ENCODE results near the gene PRKCE. TPM values are rescaled to one million over a fixed set of nuclear protein-coding genes. Genes with fewer than 3 reads are reported as not detected.
"Not testable (repeated sequence)": the region's sequence is repeated elsewhere in the genome, so short reads cannot be mapped to it uniquely, and the experiment has no call there.

PRKCE gene
- total RNA-seq, 2 experiments from 2014 or later, result 15.4 to 16.2 TPM

DNA sequence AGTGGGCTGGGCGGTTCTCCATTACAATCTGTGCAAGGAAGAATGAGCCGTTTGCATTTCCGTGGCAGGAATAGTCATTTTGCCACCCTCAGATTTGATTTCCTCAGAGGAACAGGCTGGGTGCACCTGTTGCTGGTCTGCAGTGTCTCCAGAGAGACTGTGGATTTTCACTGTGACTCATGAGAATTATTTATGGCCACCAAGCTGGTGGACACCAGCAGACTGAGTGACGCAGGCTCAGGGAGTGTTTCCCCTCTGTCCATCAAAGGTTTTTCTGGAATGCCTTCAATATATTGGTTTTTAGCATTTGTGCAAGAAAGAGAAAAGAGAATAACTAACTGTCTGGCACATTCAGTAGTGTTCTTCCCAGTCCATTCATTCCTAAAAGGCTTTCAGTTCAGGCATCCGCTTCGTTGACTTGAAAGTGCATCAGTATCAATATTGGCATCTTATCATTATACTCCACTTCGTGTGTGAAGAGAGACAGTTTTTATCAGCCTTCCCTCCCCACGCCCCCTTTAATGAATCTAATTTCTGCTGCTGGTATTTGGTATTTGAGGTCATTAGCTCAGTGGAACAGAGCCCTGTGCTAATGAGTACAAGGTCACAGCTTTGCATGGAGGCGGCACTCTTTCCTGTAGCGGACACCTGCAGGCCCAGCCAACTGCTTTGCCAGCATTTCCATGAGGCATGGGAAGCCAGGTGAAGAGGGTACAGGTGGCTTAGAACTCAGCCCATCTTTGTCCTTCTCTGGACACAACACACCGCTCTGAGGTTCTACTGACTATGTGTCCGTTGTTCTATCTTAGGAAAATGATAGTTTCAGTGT lies 39.9 kb downstream of the PRKCE start:
- Mint-ChIP-seq H3K27me3 (ENCODE audit: low read depth) (no peaks in the 10 kb centered on the region), H3K4me3 (no peak overlapping the region), H3K27ac (no peak overlapping the region), H3K4me1 (ENCODE audit: low read depth) (no peaks in the 10 kb centered on the region), H3K9me3 (ENCODE audit: insufficient read depth) (no peaks in the 10 kb centered on the region), H3K36me3 (ENCODE audit: low read depth) (no peaks in the 10 kb centered on the region)
- CTCF ChIA-PET, result no interaction called here
- no peak for ATAC-seq
- POLR2A ChIA-PET, result no interaction called here
- DNase-seq, result no peak

GRCh38 chr2:45692566-45692965 lies 41.1 kb downstream of the PRKCE start:
- no peaks in the 10 kb centered on the region for H3K27me3 Mint-ChIP-seq (ENCODE audit: low read depth)
- H3K4me1 Mint-ChIP-seq (ENCODE audit: low read depth), result no peaks in the 10 kb centered on the region
- ATAC-seq (no peak), DNase-seq (no peak)
- ChIA-PET POLR2A (no interaction called here), CTCF (no interaction called here)
- H3K27ac Mint-ChIP-seq, result no peak overlapping the region
- no peaks in the 10 kb centered on the region for H3K36me3 Mint-ChIP-seq (ENCODE audit: low read depth)
- H3K9me3 Mint-ChIP-seq (ENCODE audit: insufficient read depth), result no peaks in the 10 kb centered on the region
- H3K4me3 Mint-ChIP-seq, result no peak overlapping the region

DNA sequence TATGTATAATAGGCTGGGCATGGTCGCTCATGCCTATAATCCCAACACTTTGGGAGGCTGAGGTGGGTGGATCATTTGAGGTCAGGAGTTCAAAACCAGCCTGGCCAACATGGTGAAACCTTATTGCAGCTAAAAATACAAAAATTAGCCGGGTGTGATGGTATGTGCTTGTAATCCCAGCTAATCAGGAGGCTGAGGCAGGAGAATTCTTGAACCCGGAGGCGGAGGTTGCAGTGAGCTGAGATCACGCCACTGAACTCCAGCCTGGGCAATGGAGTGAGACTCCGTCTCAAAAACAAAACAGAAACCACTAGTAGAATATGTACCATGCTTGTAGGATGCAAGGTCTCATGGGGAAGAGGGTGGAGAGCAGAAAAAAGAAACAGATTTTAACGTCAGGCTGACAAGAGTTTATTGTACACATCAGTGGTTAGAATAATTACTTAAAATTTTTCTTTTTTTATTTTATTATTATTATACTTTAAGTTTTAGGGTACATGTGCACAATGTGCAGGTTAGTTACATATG lies 44.1 kb downstream of the PRKCE start:
- H3K9me3 Mint-ChIP-seq (ENCODE audit: insufficient read depth); H3K27ac Mint-ChIP-seq; ATAC-seq; DNase-seq; H3K36me3 Mint-ChIP-seq (ENCODE audit: low read depth); H3K4me3 Mint-ChIP-seq; CTCF ChIA-PET; H3K4me1 Mint-ChIP-seq (ENCODE audit: low read depth); POLR2A ChIA-PET; H3K27me3 Mint-ChIP-seq (ENCODE audit: low read depth): not testable (repeated sequence)

- no peak for DNase-seq
- no peak overlapping the region for H3K4me3 Mint-ChIP-seq
- no peak overlapping the region for H3K27ac Mint-ChIP-seq
- POLR2A ChIA-PET, result no interaction called here
- H3K36me3 Mint-ChIP-seq (ENCODE audit: low read depth), result no peaks in the 10 kb centered on the region
- H3K27me3 Mint-ChIP-seq (ENCODE audit: low read depth), result no peaks in the 10 kb centered on the region
- H3K9me3 Mint-ChIP-seq (ENCODE audit: insufficient read depth), result no peaks in the 10 kb centered on the region
- no peak for ATAC-seq
- peaks cover 1% of the 10 kb centered on the region for H3K4me1 Mint-ChIP-seq (ENCODE audit: low read depth)
- CTCF ChIA-PET, result no interaction called here
These were observed 45.2 kb downstream of the PRKCE start for GRCh38 chr2:45696708-45697107.

DNA sequence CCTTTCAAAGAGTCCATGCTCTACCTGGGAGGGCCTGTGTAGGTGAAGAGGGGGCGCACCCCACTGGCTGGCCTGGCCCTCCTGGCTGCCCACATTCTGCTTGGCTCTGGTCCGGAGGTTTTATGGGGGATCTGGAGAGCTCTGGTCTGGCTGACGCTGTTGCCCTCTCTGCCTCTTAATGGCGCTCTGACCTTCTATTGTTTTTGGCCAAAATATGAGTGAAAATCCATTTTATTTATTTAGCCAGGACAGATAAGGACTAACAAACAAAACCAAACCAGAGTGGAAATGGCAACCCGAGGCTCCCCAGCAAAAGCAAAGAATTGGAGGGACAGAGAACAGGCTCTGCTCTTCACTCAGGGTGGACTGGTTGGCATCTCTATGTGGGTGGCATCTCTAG lies 45.7 kb downstream of the PRKCE start:
- Mint-ChIP-seq H3K4me3 (no peak overlapping the region), H3K27me3 (ENCODE audit: low read depth) (no peaks in the 10 kb centered on the region), H3K4me1 (ENCODE audit: low read depth) (peaks cover 1% of the 10 kb centered on the region), H3K36me3 (ENCODE audit: low read depth) (no peaks in the 10 kb centered on the region), H3K27ac (no peak overlapping the region), H3K9me3 (ENCODE audit: insufficient read depth) (no peaks in the 10 kb centered on the region)
- ChIA-PET CTCF (interaction anchor here (0.6 to 0.7 kb wide), 2 partner anchors 715 to 1164 kb away, joined by 3 read pairs; no protein-coding TSS in a partner anchor), POLR2A (no interaction called here)
- DNase-seq (no peak), ATAC-seq (no peak)

DNA sequence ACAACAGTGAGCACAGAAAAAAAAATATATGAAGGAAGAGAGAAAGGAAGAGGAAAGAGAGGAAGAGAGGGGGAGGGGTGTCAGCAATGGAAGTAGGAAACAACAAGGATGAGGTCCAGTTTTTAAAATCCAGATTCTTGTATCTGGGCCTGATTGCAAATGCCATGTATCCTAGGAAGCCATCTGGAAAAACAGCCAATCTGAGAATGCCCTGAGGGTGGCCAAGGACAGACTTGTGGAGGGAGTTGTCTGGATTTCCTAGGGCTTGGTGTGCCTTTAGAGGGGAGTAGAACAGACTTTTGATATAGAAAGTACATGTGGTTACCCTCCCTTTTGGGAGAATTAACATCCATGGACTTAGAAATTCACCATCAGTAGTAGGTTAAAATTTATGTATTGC lies 47.1 kb downstream of the PRKCE start:
- no peaks in the 10 kb centered on the region for H3K36me3 Mint-ChIP-seq (ENCODE audit: low read depth)
- DNase-seq (no peak), ATAC-seq (no peak)
- POLR2A ChIA-PET, result no interaction called here
- H3K9me3 Mint-ChIP-seq (ENCODE audit: insufficient read depth), result no peaks in the 10 kb centered on the region
- CTCF ChIA-PET, result no interaction called here
- no peaks in the 10 kb centered on the region for H3K27me3 Mint-ChIP-seq (ENCODE audit: low read depth)
- peaks cover 1% of the 10 kb centered on the region for H3K4me1 Mint-ChIP-seq (ENCODE audit: low read depth)
- no peak overlapping the region for H3K4me3 Mint-ChIP-seq
- H3K27ac Mint-ChIP-seq, result no peak overlapping the region

GRCh38 chr2:45699032-45699658 lies 47.7 kb downstream of the PRKCE start:
- H3K27me3 Mint-ChIP-seq (ENCODE audit: low read depth), result no peaks in the 10 kb centered on the region
- no peak for DNase-seq
- H3K36me3 Mint-ChIP-seq (ENCODE audit: low read depth), result no peaks in the 10 kb centered on the region
- no peak overlapping the region for H3K27ac Mint-ChIP-seq
- H3K4me3 Mint-ChIP-seq, result no peak overlapping the region
- ATAC-seq, result no peak
- POLR2A ChIA-PET, result no interaction called here
- CTCF ChIA-PET, result no interaction called here
- no peaks in the 10 kb centered on the region for H3K9me3 Mint-ChIP-seq (ENCODE audit: insufficient read depth)
- peaks cover 1% of the 10 kb centered on the region for H3K4me1 Mint-ChIP-seq (ENCODE audit: low read depth)

DNA sequence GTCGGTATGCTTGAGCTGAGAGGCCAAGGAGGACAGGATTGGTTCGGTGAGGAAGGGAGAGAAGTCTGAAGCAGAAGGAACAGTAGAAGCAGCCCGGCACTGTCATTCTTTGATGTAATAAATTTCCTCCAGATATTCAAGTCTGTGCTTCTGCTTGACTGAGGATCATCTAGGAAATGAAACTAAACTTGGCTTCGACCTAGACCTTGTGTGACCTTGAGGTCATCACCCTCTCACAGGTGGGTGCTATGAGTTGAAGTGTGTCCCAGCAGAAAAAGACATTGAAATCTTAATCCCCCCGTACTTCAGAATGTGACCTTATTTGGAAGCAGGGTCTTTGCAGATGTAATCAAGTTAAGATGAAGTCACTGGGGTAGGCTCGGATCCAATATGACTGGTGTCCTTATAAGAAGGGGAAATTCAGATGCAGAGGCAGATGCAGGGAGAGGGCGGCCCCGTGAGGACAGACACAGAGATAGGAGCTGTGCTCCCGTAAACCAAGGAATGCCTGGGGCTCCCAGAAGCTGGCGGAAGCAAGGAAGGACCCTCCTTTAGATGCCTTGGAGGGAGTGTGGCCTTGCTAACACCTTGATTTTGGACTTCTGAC lies 49.0 kb downstream of the PRKCE start:
- no peak for DNase-seq
- no peak overlapping the region for H3K27ac Mint-ChIP-seq
- no peak for ATAC-seq
- no peaks in the 10 kb centered on the region for H3K36me3 Mint-ChIP-seq (ENCODE audit: low read depth)
- H3K27me3 Mint-ChIP-seq (ENCODE audit: low read depth), result no peaks in the 10 kb centered on the region
- ChIA-PET POLR2A (no interaction called here), CTCF (no interaction called here)
- no peak overlapping the region for H3K4me3 Mint-ChIP-seq
- no peaks in the 10 kb centered on the region for H3K9me3 Mint-ChIP-seq (ENCODE audit: insufficient read depth)
- H3K4me1 Mint-ChIP-seq (ENCODE audit: low read depth), result peaks cover 1% of the 10 kb centered on the region

- no peak overlapping the region for H3K4me3 Mint-ChIP-seq
- no peaks in the 10 kb centered on the region for H3K4me1 Mint-ChIP-seq (ENCODE audit: low read depth)
- POLR2A ChIA-PET, result no interaction called here
- CTCF ChIA-PET, result interaction anchor here (1.5 kb wide), 1 partner anchor 20 kb away, joined by 3 read pairs; no protein-coding TSS in a partner anchor
- H3K36me3 Mint-ChIP-seq (ENCODE audit: low read depth), result peaks cover 1% of the 10 kb centered on the region
- no peaks in the 10 kb centered on the region for H3K9me3 Mint-ChIP-seq (ENCODE audit: insufficient read depth)
- no peak overlapping the region for H3K27ac Mint-ChIP-seq
- ATAC-seq (no peak), DNase-seq (no peak)
- H3K27me3 Mint-ChIP-seq (ENCODE audit: low read depth), result no peaks in the 10 kb centered on the region
These were observed 53.8 kb downstream of the PRKCE start for GRCh38 chr2:45705233-45705632.

GRCh38 chr2:45706033-45706432 lies 54.6 kb downstream of the PRKCE start:
- ChIA-PET CTCF (interaction anchor here (1.5 kb wide), 1 partner anchor 21 kb away, joined by 3 read pairs; no protein-coding TSS in a partner anchor), POLR2A (no interaction called here)
- Mint-ChIP-seq H3K4me3 (no peak overlapping the region), H3K9me3 (ENCODE audit: insufficient read depth) (no peaks in the 10 kb centered on the region), H3K4me1 (ENCODE audit: low read depth) (no peaks in the 10 kb centered on the region), H3K27me3 (ENCODE audit: low read depth) (no peaks in the 10 kb centered on the region), H3K27ac (no peak overlapping the region), H3K36me3 (ENCODE audit: low read depth) (peaks cover 1% of the 10 kb centered on the region)
- no peak for DNase-seq
- ATAC-seq, result no peak

DNA sequence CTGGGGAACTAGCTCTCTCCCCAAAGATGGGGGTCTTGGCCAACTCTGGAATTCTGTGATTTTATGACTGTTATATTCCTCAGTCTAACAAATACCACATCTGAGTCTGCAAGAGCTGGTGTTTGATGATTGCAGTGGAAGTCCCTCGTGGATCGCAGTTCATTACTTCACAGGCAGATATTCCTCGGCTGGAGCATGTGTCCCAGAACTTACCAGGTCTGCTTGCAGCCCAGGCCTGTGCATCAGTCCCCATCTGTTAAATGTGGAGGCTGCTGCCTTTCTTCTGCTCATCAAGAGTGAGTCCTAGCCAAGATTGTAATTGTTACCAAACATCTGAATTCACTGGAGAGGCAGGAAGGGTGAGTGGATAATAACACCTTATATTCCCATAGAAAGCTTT lies 55.5 kb downstream of the PRKCE start:
- POLR2A ChIA-PET, result no interaction called here
- Mint-ChIP-seq H3K27me3 (ENCODE audit: low read depth) (no peaks in the 10 kb centered on the region), H3K36me3 (ENCODE audit: low read depth) (peaks cover 1% of the 10 kb centered on the region), H3K4me1 (ENCODE audit: low read depth) (no peaks in the 10 kb centered on the region), H3K4me3 (no peak overlapping the region), H3K9me3 (ENCODE audit: insufficient read depth) (no peaks in the 10 kb centered on the region), H3K27ac (no peak overlapping the region)
- DNase-seq (no peak), ATAC-seq (no peak)
- CTCF ChIA-PET, result interaction anchor here (1.3 kb wide), 1 partner anchor 72 kb away, joined by 3 read pairs; no protein-coding TSS in a partner anchor

- Mint-ChIP-seq H3K4me1 (ENCODE audit: low read depth) (no peaks in the 10 kb centered on the region), H3K27me3 (ENCODE audit: low read depth) (no peaks in the 10 kb centered on the region), H3K36me3 (ENCODE audit: low read depth) (peaks cover 1% of the 10 kb centered on the region), H3K9me3 (ENCODE audit: insufficient read depth) (no peaks in the 10 kb centered on the region), H3K4me3 (no peak overlapping the region), H3K27ac (no peak overlapping the region)
- POLR2A ChIA-PET, result no interaction called here
- DNase-seq, result no peak
- CTCF ChIA-PET, result interaction anchor here (1.3 kb wide), 1 partner anchor 71 kb away, joined by 3 read pairs; no protein-coding TSS in a partner anchor
- no peak for ATAC-seq
These were observed 56.2 kb downstream of the PRKCE start for GRCh38 chr2:45707661-45708060.

All from activated CD8-positive, alpha-beta T cell treated with anti-CD3 and anti-CD28 coated beads, Interleukin-2, amount 10 ng/mL, durations not matched to agents 7 days and 5 days (primary cell).